MM.1S (cell line): Measurements from ENCODE around the gene GSAP.

ENCODE experiments used
- CTCF ChIP-seq: fragments of 300-600 bp; sonication (generic); IDR thresholded peaks from 2 replicates; pipeline ENCODE4 v1.5.1; 2016; ENCODE audit warnings: antibody characterized with exemption, low read length, mixed read lengths
- EZH2 ChIP-seq: fragments of 300-600 bp; sonication (generic); optimal IDR thresholded peaks from 2 replicates; pipeline ENCODE3; 2017; ENCODE audit warnings: low read depth, mild to moderate bottlenecking, antibody characterized with exemption, low read length, mixed read lengths
- EZH2phosphoT487 ChIP-seq: fragments of 300-600 bp; sonication (generic); IDR thresholded peaks from 2 replicates; pipeline ENCODE4 v1.6.1; 2018; ENCODE audit warnings: antibody characterized with exemption, low read length

- TF ChIP-seq CTCF (no peak), EZH2 (no peak), EZH2phosphoT487 (no peak)
Observed at GRCh38 chr7:77315182-77315591, 101.0 kb downstream of the GSAP start.
